ENCODE data around the gene CHAF1B.

CHAF1B gene

DNA sequence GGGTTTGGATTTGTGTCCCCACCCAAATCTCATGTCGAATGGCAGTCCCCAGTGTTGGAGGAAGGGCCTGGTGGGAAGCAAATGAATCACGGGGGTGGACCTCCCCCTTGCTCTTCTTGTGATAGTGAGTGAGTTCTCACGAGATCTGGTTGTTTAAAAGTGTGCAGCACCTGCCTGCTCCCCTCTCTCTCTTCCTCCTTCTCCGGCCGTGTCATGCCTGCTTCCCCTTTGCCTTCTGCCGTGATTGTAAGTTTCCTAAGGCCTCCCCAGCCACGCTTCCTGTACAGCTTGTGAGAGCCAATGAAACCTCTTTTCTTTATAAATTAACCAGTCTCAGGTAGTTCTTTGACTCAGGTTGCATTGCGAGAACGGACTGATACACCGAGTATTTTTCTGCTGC is 78.8 kb downstream of the CHAF1B start:
- no peak for DNase-seq (ENCODE audit: low read depth)

DNA sequence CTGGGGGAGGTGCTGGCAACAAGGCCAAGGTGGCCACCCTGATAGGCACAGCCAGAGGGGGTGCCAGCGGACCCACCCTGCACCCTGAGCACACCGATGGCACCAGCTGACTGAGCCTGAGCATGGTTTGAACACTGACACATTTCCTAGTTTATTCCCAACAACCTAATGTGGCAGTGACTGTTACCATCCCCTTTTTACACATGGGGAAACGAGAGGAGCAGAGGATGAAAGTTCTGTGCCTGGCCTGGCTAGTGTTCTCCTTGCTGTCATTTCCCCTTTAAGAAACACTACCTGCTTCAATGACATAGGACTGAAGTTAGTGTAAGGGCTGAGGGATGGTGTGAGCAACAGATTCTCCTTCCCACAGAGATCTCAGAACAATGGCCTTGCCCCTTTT is 79.4 kb downstream of the CHAF1B start:
- no peak for DNase-seq (ENCODE audit: low read depth)

- DNase-seq (ENCODE audit: low read depth): no peak
Observed at GRCh38 chr21:36465478-36465877, 80.3 kb downstream of the CHAF1B start.

DNA sequence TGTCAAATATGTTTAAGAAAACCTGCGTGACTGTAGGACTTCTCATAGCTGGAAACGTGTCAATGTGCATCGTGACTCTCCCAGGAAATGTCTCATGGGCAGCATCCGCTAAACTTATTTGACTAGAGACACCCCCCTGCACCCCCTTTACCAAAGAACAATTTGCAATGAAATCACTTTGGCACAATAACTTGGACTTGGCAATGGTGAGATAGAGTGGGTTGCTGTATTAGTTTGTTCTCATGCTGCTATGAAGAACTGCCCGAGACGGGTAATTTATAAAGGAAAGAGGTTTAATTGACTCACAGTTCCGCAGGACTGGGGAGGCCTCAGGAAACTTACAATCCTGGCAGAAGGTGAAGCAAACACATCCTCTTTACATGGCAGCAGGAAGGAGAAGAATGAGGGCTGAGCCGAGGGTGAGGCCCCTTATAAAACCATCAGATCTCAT is 80.9 kb downstream of the CHAF1B start:
- DNase-seq (ENCODE audit: low read depth): no peak

All from fibroblast of gingiva (primary cell).